Measurements from ENCODE around the gene PHACTR1.

Gene PHACTR1

DNA sequence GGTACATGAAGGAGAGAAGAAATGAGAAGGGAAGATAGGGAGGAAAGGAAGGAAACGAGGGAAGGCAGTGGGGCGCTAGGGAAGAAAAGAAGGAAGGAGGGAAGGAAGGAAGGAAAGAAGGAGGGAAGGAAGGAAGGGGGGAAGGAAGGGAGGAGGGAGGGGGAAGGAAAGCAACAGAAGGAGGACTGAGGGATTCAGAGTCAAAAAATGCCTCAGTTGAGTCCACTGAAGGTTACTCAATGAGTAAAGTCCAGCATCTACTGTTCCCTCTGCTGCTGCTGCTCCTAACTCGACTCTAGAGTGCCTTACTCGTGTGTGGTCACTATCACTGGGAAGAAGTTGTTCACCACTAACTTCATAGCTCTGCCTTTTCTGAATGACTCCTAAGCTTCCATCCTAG lies 33.8 kb downstream of the PHACTR1 start:
- WGBS, result 13% methylated on average over 4 of the region's 4 CpGs
- Histone ChIP-seq H3K4ac (ENCODE audit: low read depth in 1 of 2, low read length in 2 of 2) (no peak overlapping the region), H4K91ac (ENCODE audit: low read length) (no peak overlapping the region), H2BK15ac (ENCODE audit: low read depth, poor library complexity, severe bottlenecking) (no peak overlapping the region), H3K9me3 (ENCODE audit: control insufficient read depth, low read length) (no peaks in the 10 kb centered on the region), H3K4me3 (ENCODE audit: insufficient read depth in 1 of 2, low read depth in 1 of 2, low read length in 2 of 2) (no peak overlapping the region), H3K18ac (ENCODE audit: low read depth in 1 of 2, low read length in 2 of 2) (no peak overlapping the region), H3K4me2 (ENCODE audit: low read length, poor library complexity, severe bottlenecking) (no peak overlapping the region), H3K79me1 (replicated peaks; ENCODE audit: low read length, poor library complexity, severe bottlenecking) (no peaks in the 10 kb centered on the region), H2BK5ac (ENCODE audit: low read depth, low read length, poor library complexity, severe bottlenecking) (no peak overlapping the region), H3K9ac (ENCODE audit: low read length) (no peak overlapping the region), H2BK120ac (ENCODE audit: low read depth, low read length) (no peak overlapping the region), H3K36me3 (ENCODE audit: control insufficient read depth in 1 of 2, insufficient read depth in 2 of 2, low read depth in 1 of 2, low read length in 2 of 2) (no peaks in the 10 kb centered on the region), H3K23ac (ENCODE audit: low read length in 2 of 2) (no peak overlapping the region), H3K14ac (ENCODE audit: low read length in 2 of 2) (no peak overlapping the region), H2AK5ac (ENCODE audit: low read length, severe bottlenecking) (no peak overlapping the region), H2BK12ac (ENCODE audit: low read length in 2 of 2) (no peak overlapping the region), H3K27ac (ENCODE audit: low read length, poor library complexity, severe bottlenecking) (no peak overlapping the region), H4K8ac (ENCODE audit: low read length) (no peak overlapping the region), H3K27me3 (ENCODE audit: control insufficient read depth in 1 of 2, insufficient read depth in 1 of 2, low read length in 2 of 2) (peaks cover 33 to 46% of the 10 kb centered on the region in 2 experiments), H3K4me1 (ENCODE audit: control insufficient read depth, insufficient read depth, low read depth, low read length) (peaks cover 6% of the 10 kb centered on the region), H2AFZ (ENCODE audit: low read depth, low read length) (no peak overlapping the region)
- no peak for DNase-seq

- Histone ChIP-seq H3K27me3 (ENCODE audit: control insufficient read depth in 1 of 2, insufficient read depth in 1 of 2, low read length in 2 of 2) (peaks cover 33 to 40% of the 10 kb centered on the region in 2 experiments), H3K14ac (ENCODE audit: low read length in 2 of 2) (no peak overlapping the region), H2BK15ac (ENCODE audit: low read depth, poor library complexity, severe bottlenecking) (no peak overlapping the region), H3K36me3 (ENCODE audit: control insufficient read depth in 1 of 2, insufficient read depth in 2 of 2, low read depth in 1 of 2, low read length in 2 of 2) (no peaks in the 10 kb centered on the region), H3K4me3 (ENCODE audit: insufficient read depth in 1 of 2, low read depth in 1 of 2, low read length in 2 of 2) (no peak overlapping the region), H2BK5ac (ENCODE audit: low read depth, low read length, poor library complexity, severe bottlenecking) (no peak overlapping the region), H2BK120ac (ENCODE audit: low read depth, low read length) (no peak overlapping the region), H3K18ac (ENCODE audit: low read depth in 1 of 2, low read length in 2 of 2) (no peak overlapping the region), H3K9me3 (ENCODE audit: control insufficient read depth, low read length) (no peaks in the 10 kb centered on the region), H3K4me1 (ENCODE audit: control insufficient read depth, insufficient read depth, low read depth, low read length) (peaks cover 6% of the 10 kb centered on the region), H3K23ac (ENCODE audit: low read length in 2 of 2) (no peak overlapping the region), H4K8ac (ENCODE audit: low read length) (no peak overlapping the region), H3K27ac (ENCODE audit: low read length, poor library complexity, severe bottlenecking) (no peak overlapping the region), H4K91ac (ENCODE audit: low read length) (no peak overlapping the region), H2AK5ac (ENCODE audit: low read length, severe bottlenecking) (no peak overlapping the region), H2BK12ac (ENCODE audit: low read length in 2 of 2) (no peak overlapping the region), H3K9ac (ENCODE audit: low read length) (no peak overlapping the region), H3K79me1 (replicated peaks; ENCODE audit: low read length, poor library complexity, severe bottlenecking) (no peaks in the 10 kb centered on the region), H3K4ac (ENCODE audit: low read depth in 1 of 2, low read length in 2 of 2) (no peak overlapping the region), H2AFZ (ENCODE audit: low read depth, low read length) (no peak overlapping the region), H3K4me2 (ENCODE audit: low read length, poor library complexity, severe bottlenecking) (no peak overlapping the region)
- WGBS, result 54% methylated on average over 10 of the region's 10 CpGs
- peak; percentile 54 for DNase-seq
Measured at GRCh38 chr6:12751694-12752325, 35.2 kb downstream of the PHACTR1 start.

GRCh38 chr6:12753036-12753435 lies 36.5 kb downstream of the PHACTR1 start:
- no peak overlapping the region for H4K8ac ChIP-seq (ENCODE audit: low read length)
- no peak overlapping the region for H3K18ac ChIP-seq (ENCODE audit: low read depth in 1 of 2, low read length in 2 of 2)
- DNase-seq, result no peak
- H3K27ac ChIP-seq (ENCODE audit: low read length, poor library complexity, severe bottlenecking), result no peak overlapping the region
- H2AFZ ChIP-seq (ENCODE audit: low read depth, low read length), result no peak overlapping the region
- no peaks in the 10 kb centered on the region for H3K79me1 ChIP-seq (replicated peaks; ENCODE audit: low read length, poor library complexity, severe bottlenecking)
- H4K91ac ChIP-seq (ENCODE audit: low read length), result no peak overlapping the region
- WGBS, result 56% methylated on average over 1 of the region's 2 CpGs
- H3K9ac ChIP-seq (ENCODE audit: low read length), result no peak overlapping the region
- H3K9me3 ChIP-seq (ENCODE audit: control insufficient read depth, low read length), result no peaks in the 10 kb centered on the region
- H2AK5ac ChIP-seq (ENCODE audit: low read length, severe bottlenecking), result no peak overlapping the region
- H2BK15ac ChIP-seq (ENCODE audit: low read depth, poor library complexity, severe bottlenecking), result no peak overlapping the region
- no peak overlapping the region for H2BK5ac ChIP-seq (ENCODE audit: low read depth, low read length, poor library complexity, severe bottlenecking)
- H2BK12ac ChIP-seq (ENCODE audit: low read length in 2 of 2), result no peak overlapping the region
- no peak overlapping the region for H3K4ac ChIP-seq (ENCODE audit: low read depth in 1 of 2, low read length in 2 of 2)
- peaks cover 6% of the 10 kb centered on the region for H3K4me1 ChIP-seq (ENCODE audit: control insufficient read depth, insufficient read depth, low read depth, low read length)
- no peaks in the 10 kb centered on the region for H3K36me3 ChIP-seq (ENCODE audit: control insufficient read depth in 1 of 2, insufficient read depth in 2 of 2, low read depth in 1 of 2, low read length in 2 of 2)
- H3K27me3 ChIP-seq (ENCODE audit: control insufficient read depth in 1 of 2, insufficient read depth in 1 of 2, low read length in 2 of 2), result peaks cover 28 to 31% of the 10 kb centered on the region in 2 experiments
- no peak overlapping the region for H3K14ac ChIP-seq (ENCODE audit: low read length in 2 of 2)
- no peak overlapping the region for H3K4me3 ChIP-seq (ENCODE audit: insufficient read depth in 1 of 2, low read depth in 1 of 2, low read length in 2 of 2)
- no peak overlapping the region for H2BK120ac ChIP-seq (ENCODE audit: low read depth, low read length)
- H3K23ac ChIP-seq (ENCODE audit: low read length in 2 of 2), result no peak overlapping the region
- no peak overlapping the region for H3K4me2 ChIP-seq (ENCODE audit: low read length, poor library complexity, severe bottlenecking)

DNA sequence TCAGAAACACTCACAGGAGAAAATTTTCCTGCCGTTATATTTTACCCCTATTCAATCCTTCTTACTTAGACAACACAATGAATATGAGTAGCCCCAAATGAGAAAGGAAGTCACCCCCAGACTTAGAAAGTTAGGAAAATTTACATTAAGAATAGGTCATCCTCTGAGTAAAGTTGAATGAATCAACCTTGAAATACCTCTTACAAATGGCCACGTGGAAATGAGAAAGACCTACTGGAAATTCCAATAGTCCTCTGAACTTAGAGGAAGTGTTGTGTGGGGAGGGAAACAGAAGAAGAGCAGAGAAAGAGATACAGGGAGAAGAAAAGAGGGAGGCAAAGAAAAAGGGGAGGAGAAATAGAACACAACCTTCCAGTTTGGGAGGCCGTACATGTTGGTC lies 43.7 kb downstream of the PHACTR1 start:
- Histone ChIP-seq H3K27me3 (ENCODE audit: control insufficient read depth in 1 of 2, insufficient read depth in 1 of 2, low read length in 2 of 2) (peaks cover 0 to 10% of the 10 kb centered on the region in 2 experiments), H3K4me3 (ENCODE audit: insufficient read depth in 1 of 2, low read depth in 1 of 2, low read length in 2 of 2) (no peak overlapping the region), H3K4me1 (ENCODE audit: control insufficient read depth, insufficient read depth, low read depth, low read length) (no peaks in the 10 kb centered on the region), H2BK5ac (ENCODE audit: low read depth, low read length, poor library complexity, severe bottlenecking) (no peak overlapping the region), H3K36me3 (ENCODE audit: control insufficient read depth in 1 of 2, insufficient read depth in 2 of 2, low read depth in 1 of 2, low read length in 2 of 2) (no peaks in the 10 kb centered on the region), H2BK12ac (ENCODE audit: low read length in 2 of 2) (no peak overlapping the region), H3K9me3 (ENCODE audit: control insufficient read depth, low read length) (no peaks in the 10 kb centered on the region), H3K14ac (ENCODE audit: low read length in 2 of 2) (no peak overlapping the region), H2AFZ (ENCODE audit: low read depth, low read length) (no peak overlapping the region), H4K91ac (ENCODE audit: low read length) (no peak overlapping the region), H3K23ac (ENCODE audit: low read length in 2 of 2) (no peak overlapping the region), H3K79me1 (replicated peaks; ENCODE audit: low read length, poor library complexity, severe bottlenecking) (no peaks in the 10 kb centered on the region), H3K27ac (ENCODE audit: low read length, poor library complexity, severe bottlenecking) (no peak overlapping the region), H3K18ac (ENCODE audit: low read depth in 1 of 2, low read length in 2 of 2) (no peak overlapping the region), H4K8ac (ENCODE audit: low read length) (no peak overlapping the region), H2BK15ac (ENCODE audit: low read depth, poor library complexity, severe bottlenecking) (no peak overlapping the region), H2AK5ac (ENCODE audit: low read length, severe bottlenecking) (no peak overlapping the region), H3K4ac (ENCODE audit: low read depth in 1 of 2, low read length in 2 of 2) (no peak overlapping the region), H3K4me2 (ENCODE audit: low read length, poor library complexity, severe bottlenecking) (no peak overlapping the region), H3K9ac (ENCODE audit: low read length) (no peak overlapping the region), H2BK120ac (ENCODE audit: low read depth, low read length) (no peak overlapping the region)
- no peak for DNase-seq
- 83% methylated on average over 3 of the region's 3 CpGs for WGBS

Measured in mesenchymal stem cell (in vitro differentiated cells and primary cell).